ENCODE results near the gene TEX13D.
"Not testable (repeated sequence)": the region's sequence is repeated elsewhere in the genome, so short reads cannot be mapped to it uniquely, and the experiment has no call there.

The TEX13D gene

DNA sequence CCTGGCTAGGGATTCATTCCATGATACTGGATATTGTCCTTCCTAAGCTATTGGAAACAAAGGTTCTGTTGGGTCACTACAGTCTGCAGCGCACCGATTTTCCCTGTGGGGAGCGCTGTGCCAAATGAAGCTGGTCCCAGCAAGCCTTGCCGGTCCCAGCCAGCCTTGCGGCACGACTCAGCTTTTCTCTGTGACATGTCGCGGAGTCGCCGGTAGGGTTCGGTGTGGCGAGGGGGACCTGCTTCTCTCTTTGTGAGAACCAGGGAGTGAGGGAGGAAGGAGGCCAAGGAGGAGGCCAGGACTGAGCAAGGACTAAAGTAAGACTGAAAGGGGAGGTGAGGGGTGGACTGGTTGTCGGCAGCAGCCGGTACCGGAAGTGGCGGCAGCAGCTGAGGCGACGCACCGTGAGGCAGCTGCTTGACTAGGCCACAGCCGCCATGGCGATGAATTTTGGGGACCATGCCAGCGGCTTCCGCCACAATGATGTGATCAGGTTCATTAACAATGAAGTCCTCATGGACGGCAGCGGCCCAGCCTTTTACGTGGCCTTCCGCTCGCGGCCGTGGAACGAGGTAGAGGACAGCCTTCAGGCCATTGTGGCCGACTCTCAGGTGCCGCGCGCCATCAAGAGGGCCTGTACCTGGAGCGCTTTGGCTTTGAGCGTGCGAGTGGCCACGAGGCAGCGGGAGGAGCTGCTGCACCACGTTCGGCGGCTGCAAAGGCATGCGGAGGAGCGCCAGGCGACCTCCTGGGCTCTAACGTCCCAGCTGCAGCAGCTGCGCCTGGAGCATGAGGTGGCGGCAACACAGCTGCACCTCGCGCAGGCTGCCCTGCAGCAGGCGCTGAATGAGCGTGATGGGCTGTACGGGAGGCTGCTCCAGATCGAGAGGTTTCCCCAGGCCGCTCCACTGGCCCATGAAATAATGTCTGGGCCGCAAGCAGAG lies at the start of gene TEX13D:
Gene TEX13D (plus strand): TSS at position 180 of the 944 bp plus-strand sequence. CDS start 258 bp downstream, at position 438.
- no peak for DNase-seq (ENCODE audit: low spot score)

DNA sequence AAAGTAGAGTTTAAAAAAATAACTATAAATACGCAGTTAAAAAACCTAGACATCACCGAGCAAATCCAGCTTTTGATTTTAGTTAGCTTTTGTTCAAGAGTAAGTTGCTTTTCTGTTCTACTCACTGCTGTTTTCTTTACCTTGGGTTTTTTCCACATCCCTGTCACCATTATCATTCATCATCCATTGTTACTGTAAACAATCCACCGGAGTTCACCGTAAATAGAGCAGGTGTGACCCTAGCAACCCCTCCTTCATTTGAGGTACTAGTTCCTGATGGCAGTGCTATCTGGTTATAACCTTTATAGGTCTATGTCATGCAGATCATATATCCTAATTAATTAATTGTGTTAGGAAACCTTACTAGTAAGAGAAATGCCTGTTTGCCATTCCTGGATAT lies 43.0 kb upstream of the TEX13D start:
- DNase-seq (ENCODE audit: low spot score): no peak

DNA sequence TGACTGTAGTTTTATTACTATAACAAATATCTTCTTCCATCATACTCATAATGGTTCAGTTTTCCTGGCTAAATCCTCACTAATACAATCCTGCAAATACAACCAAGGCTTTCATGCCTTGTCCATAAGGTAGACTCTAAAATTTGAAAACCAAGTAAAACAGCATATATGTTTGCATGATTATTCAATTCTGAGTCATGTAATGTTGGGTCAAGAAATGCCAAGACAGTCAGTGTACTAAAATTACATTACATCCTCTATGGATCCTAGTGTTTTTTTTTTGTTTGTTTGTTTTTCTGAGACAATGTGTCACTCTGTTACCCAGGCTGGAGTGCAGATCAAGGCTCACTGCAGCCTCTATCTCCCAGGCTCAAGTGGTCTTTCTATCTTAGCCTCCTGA lies 38.6 kb upstream of the TEX13D start:
- no peak for DNase-seq (ENCODE audit: low spot score)

DNA sequence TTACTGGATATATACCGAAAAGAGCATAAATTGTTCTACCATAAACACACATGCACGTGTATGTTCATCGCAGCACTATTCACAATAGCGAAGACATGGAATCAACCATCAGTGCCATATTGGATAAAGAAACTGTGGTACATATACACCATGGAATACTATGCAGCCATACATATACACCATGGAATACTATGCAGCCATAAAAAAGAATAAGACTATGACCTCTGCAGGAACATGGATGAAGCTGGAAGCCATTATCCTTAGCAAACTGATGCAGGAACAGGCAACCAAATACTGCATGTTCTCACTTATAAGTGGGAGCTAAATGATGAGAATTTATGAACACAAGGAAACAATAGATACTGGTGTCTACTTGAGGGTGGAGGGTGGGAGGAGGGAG lies 33.1 kb upstream of the TEX13D start:
- DNase-seq (ENCODE audit: low spot score): not testable (repeated sequence)

DNA sequence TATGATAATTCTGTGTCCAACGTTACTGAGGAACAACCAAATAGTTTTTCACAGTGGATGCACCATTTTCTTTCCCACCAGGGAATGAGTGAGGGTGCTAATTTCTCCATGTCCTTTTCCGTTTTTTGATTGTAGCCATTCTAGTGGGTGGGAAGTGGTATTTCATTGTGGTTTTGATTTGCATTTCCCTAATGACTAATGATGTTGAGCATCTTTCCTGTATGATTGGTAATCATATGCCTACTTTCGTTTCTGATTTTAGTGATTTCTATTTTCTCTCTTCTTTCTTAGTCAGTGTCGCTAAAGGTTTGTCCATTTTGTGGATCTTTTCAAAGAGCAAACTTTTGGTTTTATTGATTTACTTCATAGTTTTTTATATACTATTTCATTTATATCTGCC lies 32.1 kb upstream of the TEX13D start:
- no peak for DNase-seq (ENCODE audit: low spot score)

DNA sequence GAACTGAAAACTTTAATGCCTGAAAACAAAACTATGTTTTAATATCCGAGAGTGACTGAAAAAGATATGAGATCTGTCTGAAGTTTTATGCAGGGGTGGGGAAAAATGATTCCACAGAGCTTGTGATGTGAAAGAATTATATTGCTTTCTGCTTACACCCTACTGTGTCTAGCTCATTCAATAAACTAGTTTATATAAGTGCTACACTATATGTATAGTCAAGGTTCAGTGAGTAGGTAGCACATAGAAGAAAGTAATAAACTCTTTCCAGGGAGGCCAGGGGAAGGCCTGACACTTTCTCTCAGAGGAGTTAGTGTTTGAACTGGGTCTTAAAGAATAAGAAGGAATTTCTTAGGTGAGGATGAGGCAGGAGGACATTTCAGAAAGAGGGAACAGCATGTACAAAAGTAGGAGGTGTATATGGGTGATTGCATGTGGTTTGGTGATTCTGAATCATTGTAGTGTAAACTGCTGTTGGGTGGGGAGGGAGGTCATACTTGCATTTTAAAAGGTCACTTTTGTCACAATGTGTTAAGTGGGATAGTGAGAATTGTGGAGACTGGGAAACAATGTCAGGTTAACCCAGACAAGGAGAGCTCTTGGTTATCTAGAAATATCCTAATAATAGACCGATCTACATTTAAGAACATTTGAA lies 25.1 kb upstream of the TEX13D start:
- no peak for DNase-seq (ENCODE audit: low spot score)

DNA sequence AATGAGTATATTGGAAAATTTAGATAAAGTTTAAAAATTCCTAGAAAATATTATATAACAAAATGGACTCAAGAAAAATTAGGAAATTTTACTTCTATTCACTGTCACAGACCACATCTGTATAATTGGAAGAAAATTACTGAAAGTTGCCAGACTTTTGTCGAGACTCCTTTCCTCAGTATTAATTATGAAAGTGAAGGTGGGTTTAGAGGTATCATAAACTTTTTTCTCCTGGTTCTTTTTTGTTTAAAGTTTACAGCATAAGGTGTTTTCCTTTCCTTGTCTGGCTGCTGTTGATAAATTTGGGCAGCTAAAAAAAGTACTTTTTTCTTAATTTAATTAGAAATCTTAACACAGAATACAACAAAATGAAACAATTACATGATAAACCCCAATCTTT lies 6.7 kb upstream of the TEX13D start:
- DNase-seq (ENCODE audit: low spot score): no peak

DNA sequence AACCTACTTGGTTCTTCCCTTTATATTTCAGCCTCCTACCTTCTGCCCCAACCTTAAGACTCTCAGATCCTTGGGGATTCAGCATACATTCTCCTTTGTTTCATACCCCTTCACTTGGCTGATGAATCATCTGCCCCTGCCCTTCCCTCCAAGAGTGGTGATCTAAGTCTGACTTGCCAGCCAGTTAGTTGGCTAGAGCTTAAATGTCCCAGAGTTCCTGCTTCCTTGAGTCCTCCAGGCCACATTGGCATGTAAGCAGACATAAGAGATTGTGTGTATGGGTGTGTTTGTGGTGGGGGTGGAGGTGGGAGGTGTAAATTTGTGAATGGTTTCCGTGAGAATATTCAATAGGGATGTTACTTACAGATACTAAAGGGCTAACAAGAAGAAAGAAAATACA lies 3.7 kb upstream of the TEX13D start:
- DNase-seq (ENCODE audit: low spot score): no peak

DNA sequence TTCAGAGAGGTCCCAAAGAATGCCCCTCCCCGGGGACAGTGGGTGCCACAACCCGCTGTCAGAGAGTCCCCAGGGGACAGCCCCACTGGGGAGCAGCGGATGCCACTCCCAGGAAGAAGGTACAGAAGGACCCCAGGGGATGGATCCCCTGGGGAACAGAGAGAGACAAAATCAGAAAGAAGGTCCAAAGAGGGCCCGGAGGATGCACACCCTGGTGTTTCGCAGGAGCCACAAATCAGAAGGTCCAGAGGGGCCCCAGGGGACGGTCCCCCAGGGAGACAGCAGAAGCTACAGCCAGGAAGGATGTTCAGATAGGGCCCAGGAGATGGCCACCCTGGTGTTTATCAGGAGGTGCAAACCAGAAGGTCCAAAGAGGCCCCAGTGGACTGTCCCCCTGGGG lies 1.4 kb downstream of the TEX13D start:
- DNase-seq (ENCODE audit: low spot score): no peak

DNA sequence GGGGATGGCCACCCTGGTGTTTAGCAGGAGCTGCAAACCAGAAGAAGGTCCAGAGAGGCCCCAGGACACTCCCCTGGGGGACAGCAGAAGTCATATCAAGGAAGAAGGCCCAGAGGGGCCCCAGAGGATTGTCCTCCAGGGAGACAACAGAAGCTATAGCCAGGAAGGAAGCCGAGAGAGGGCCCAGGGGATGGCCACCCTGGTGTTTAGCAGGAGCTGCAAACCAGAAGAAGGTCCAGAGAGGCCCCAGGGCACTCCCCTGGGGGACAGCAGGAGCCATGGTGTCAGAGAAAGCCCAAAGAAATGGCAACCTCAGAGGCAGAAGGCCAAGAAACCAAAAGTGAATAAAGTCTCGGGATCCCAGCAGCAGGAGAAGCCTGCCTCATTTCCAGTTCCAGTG lies 2.1 kb downstream of the TEX13D start:
- not testable (repeated sequence) for DNase-seq (ENCODE audit: low spot score)

DNA sequence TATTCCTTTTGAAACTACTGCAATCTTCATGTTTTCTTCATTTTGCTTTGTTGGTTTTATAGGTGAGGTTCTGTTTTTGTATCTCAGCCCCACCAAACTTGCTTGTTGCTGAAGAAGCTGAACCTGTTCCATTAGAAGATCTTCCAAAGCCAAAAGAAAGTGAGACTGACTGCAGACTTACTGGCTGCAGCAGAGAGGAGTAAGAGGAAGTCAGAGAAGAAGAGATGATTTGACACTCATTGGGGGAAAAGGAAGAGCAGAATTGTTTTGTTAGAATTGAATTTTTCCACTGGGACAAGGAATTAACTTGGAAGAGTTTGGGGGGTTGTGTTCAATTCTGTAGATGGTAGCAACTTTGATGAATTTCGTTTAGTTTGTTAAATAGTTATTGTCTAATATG lies 3.1 kb downstream of the TEX13D start:
- no peak for DNase-seq (ENCODE audit: low spot score)

DNA sequence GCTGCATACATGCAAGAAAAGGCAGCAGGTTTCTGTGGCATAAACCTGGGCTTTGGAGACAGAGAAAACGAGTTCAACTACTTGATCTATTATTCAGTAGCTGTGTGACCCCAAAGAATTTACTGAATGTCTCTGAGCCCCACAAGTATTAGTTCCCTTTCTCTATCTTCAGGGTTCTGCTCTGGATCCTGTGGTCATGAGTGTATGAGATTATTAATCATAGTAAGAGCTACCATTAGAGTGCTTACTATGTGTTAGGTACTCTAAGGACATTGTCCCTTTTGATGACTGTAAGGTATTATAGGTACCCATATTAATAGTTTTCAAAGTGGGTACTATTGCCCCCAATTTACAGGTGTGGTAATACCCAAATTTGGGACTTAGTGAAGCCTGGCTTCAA lies 5.5 kb downstream of the TEX13D start:
- DNase-seq (ENCODE audit: low spot score): no peak

DNA sequence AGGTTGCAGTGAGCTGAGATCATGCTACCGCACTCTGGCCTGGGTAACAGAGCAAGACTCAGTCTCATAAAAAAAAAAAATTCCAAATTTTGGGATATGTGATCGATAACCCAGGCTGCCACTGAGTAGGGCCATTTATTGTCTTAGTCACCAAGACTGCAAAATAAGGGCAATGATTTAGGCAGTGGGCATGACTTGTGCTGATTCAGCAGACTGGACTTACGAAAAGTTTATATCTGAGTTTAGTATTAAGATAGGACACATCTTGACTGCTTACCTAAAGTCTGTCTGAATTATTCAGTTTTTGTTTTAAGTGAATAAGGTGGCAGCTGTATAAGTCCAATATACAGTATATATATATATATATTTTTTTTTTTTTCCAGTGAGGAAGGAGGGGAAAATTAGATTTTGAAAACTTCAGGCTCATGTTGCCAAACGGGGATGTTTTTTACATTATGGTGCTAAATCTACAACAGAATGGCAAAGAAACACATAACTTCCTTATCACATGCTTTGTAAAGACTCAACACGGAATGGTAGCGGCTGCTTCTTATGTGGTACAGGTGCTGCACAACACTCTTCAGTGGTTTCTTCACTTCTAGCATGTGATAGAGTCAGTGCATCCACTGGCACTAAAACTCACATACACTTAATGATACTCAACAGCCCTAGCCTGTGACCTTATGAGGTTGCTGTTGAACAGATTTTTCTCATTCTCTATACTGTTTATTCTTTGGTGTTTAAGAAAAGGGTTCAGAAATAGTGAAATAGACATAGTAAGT lies 6.5 kb downstream of the TEX13D start:
- no peak for DNase-seq (ENCODE audit: low spot score)

DNA sequence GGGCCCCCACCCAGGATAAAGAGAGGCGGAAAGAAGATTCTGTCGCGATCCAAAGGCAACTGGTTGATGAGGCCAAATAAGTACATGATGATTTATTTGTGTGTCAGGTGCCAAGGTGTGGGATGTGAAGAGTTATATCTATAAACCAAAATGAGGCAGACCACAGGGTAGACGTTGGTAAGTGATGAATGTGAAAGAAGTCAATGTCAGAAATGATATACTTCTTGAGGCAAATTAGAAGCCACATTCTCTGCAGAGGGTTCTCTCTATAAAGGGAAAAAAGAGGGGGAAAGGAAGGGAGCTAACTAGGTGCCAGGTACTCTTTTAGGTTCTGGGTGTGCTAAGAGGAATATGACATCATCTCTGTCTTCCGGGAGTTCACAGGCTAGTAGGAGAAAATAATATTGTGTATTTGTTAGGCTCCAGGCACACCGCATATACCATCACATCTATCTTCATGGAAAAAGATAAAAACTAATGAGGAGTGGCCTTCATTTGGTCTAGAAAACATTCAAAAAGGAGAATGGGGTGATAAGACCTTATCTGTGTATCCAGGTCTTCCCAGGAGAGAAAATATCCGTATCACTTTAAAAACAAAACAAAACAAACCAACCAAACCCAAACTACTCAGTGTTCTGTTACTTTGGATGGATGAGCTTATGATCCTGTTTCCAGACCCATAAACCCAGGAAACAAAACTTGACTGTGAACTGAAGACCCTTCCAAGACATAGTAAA lies 9.1 kb downstream of the TEX13D start:
- no peak for DNase-seq (ENCODE audit: low spot score)

DNA sequence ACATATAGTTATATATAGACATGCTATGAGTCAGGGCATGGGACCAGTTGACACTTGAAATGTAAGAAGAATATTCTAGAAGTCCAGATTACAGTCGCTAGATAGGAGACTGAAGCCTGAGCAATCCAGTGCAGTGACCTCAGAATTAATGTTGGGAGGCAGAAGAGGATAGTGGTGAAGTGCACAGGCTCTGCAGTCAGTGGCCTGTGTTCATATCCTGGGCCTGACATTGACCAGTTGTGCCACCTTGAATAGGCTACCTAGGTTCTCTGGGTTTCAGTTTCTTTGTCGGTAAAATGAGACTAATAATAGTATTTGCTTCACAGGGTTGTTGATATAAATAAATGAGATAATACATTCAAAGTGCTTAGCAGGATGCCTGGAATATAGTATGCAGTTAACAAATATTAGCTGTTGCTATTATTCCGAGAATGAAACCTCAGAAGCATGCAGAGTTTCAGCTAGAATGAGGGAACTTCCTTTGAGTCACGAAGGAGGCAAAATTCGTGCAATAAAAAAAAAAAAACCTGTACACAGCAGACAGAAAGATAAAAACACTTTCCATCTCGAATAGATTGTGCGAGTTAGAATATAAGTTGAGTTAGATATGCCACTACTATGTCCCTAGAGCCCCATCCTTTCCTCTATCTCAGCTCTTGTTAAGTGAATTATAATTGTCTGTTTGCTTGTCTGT lies 9.9 kb downstream of the TEX13D start:
- DNase-seq (ENCODE audit: low spot score): no peak

DNA sequence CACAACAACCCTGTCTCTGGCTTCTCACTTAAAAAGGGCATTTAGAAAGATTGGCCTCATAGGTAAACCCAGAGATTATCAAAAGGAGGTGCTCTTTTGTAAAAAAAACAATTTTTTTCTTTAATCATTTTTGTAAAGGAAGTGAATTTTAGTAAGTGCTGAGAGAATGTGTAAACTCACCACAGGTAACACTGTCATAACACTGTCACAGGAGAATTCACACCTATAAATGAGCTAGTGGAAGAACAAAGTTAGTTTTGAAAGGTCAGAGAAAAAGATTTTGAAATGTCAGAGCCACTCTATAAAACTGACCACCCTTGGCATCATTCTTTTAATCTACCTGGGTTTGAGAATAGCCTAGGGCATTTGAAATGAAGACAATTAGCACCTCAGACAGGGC lies 10.6 kb downstream of the TEX13D start:
- no peak for DNase-seq (ENCODE audit: low spot score)

DNA sequence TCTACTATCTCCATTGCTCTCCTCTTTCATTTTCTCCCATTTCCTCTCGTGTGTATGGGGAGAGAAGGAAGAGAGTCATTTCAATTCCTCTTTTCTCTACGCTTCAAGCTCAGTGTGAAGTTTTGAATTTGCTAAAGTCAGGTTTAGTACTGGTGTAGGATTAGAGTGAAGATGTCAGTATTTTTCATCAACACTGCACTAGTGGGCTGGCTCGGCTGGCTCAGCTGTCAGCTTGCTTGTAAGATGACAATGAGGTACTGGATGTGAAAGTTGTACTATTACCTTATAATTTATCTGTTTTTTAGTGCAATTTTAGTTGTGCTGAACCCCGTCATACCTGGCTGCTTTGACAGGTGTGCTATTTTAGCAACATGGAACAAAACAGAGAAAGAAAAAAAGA lies 11.8 kb downstream of the TEX13D start:
- no peak for DNase-seq (ENCODE audit: low spot score)

DNA sequence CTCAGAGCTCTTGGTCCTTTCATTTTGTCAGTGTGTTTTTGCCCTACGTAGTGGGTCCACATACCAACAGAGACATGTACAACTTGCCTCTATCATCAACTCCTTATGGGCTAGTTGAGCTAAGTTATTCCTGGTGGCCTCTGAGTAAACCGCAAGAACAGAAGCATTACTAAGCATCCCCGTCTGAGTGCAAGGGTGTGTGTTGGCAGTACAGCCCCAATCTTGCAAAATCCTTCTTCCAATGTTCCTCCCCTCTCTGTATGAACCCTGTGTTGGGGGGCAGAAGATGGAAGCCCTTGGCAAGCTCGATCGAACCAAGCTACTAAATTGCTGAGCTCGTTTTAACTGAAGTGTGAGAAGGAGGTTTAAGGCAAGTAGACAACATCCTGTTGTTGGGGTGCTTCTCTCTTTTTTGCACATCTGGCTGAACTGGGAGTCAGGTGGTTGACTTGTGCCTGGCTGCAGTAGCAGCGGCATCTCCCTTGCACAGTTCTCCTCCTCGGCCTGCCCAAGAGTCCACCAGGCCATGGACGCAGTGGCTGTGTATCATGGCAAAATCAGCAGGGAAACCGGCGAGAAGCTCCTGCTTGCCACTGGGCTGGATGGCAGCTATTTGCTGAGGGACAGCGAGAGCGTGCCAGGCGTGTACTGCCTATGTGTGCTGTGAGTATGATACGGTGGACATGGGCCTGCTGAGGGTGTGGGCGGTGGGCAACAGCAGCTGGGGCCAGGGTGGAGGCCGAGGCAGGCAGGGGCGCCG lies 13.8 kb downstream of the TEX13D start, which contains the start of gene SH2D1A:
Gene SH2D1A (plus strand): TSS at position 447 of the 760 bp plus-strand sequence. CDS start 80 bp downstream, at position 527.
- no peak for DNase-seq (ENCODE audit: low spot score)

DNA sequence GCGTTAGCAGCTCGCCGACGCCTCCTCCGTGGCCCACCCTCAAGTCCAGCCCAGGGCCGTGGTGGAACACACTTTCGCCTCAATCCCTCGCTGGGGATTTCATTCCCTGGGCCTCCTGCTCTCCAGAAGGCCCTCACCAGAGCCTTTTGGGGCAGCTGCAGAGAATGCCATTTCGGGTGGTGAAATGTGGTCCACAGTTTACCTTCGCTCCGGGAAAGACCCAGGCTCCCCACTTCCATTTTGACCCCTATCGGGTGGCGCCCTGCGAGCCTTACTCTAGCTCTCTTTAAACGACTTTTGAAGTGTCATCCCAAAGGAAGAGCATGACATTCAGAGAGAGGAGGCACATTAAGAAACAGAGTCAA lies 14.4 kb downstream of the TEX13D start:
- no peak for DNase-seq (ENCODE audit: low spot score)

DNA sequence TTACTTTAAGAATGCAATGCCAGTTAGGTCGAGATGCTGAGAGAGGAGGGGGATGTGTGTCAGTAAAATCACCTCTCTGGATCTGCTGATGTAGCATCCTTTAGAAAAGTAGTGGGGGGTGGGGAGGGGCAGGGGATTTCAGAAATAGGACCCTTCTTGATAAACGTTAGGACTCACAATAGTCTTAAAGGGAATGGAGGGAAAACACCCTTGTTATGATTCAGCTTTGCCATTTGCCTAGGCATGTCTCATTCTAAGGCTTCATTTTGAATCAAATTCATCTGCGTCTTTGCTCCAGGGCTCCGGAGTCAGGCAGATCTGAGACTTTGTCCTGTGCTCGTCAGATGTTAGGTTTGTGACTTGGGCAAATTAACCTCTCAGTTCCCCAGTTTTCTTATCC lies 14.8 kb downstream of the TEX13D start:
- no peak for DNase-seq (ENCODE audit: low spot score)

DNA sequence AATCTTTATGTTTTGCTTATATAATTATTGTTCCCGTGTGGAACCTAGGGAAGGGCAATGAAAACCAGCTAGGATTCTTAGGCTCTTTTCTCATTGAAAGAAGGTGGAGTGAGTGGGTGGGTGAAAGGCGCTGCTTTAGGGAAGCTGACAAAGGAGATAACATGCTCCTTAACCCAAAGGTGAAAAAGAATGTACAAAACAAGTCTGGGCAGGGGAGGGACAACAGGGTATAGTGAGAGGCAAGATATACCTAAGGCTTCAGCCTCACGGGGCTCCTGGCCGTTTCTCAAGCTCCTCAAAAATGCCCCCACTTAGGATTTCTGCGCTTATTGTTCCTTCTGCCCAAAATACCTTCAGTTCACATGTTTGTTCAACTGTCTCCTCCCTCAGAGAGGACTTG lies 15.7 kb downstream of the TEX13D start:
- no peak for DNase-seq (ENCODE audit: low spot score)

All from ecto neural progenitor cell (in vitro differentiated cells).